ENCODE results near the gene ADGRL3.

DNA sequence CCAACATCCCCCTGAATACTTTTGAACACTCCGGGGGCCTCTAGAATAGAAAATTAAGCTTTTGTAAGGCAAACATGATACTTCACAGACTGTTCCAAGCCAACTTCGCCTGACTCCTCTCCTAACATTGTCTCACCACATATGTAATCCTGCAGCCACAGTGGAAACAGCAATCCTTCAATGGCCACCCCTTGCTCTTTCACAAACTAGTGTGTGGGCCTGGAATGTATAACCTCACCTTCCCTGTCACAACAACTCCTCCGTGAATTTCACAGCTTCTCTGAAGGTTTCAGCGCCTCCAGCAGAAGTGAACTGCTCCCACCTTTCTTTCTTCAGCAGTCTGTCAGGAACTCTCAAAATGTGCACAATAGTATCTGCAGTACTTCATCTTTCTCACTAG is 185.1 kb downstream of the ADGRL3 start:
- TF ChIP-seq, protein P1, sequence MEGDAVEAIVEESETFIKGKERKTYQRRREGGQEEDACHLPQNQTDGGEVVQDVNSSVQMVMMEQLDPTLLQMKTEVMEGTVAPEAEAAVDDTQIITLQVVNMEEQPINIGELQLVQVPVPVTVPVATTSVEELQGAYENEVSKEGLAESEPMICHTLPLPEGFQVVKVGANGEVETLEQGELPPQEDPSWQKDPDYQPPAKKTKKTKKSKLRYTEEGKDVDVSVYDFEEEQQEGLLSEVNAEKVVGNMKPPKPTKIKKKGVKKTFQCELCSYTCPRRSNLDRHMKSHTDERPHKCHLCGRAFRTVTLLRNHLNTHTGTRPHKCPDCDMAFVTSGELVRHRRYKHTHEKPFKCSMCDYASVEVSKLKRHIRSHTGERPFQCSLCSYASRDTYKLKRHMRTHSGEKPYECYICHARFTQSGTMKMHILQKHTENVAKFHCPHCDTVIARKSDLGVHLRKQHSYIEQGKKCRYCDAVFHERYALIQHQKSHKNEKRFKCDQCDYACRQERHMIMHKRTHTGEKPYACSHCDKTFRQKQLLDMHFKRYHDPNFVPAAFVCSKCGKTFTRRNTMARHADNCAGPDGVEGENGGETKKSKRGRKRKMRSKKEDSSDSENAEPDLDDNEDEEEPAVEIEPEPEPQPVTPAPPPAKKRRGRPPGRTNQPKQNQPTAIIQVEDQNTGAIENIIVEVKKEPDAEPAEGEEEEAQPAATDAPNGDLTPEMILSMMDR (IDR thresholded peaks at IDR 0.05), result no peak
- TF ChIP-seq EZH2 (IDR thresholded peaks at IDR 0.05), result no peak

Data from neural progenitor cell (in vitro differentiated cells).